HG02759 (cell line): ENCODE data around the gene MAP3K1.
"Not testable (repeated sequence)": the region's sequence is repeated elsewhere in the genome, so short reads cannot be mapped to it uniquely, and the experiment has no call there.

Experiments
- ATAC-seq: cut with Tn5 transposase; IDR thresholded peaks from one replicate; pipeline ENCODE4 v1.9.1; 2021; ENCODE audit warnings: mild to moderate bottlenecking, moderate library complexity; ENCODE audit not compliant: unreplicated experiment

MAP3K1 gene

DNA sequence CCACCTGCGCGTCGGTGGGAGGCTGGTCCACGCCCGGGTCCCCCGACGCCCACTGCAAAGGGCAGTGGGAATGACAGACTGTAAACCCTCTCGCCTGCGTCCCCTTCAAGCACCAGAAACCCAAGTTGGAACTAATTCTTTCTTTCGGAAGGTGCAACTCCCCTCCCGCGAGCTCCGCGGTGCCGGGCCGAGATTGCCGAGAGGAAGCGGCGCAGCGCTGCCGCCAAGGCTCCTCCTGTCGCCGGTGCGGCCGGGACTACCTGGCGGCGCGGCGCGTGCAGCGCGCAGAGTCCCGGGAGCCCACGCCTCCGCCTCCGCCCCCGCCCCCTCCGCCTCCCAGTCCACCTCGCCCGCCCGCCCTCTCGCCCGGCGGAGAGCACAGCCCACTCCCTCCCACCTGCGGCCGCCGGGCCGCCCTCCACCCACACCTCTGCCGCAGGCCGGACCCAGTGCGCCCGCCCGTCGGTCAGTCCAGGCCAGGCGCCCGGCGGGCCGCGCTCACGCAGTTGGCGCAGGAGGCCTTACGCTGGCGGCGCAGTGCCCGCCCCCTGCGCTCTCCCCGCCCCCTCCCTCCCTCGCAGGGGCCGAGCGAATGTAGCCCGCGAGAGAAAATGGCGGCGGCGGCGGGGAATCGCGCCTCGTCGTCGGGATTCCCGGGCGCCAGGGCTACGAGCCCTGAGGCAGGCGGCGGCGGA lies at the start of gene MAP3K1:
TSS of gene MAP3K1 (plus strand) at position 587 of the 695 bp plus-strand sequence. CDS start at position 612, 25 bp downstream.
- ATAC-seq, result peak; percentile 62

DNA sequence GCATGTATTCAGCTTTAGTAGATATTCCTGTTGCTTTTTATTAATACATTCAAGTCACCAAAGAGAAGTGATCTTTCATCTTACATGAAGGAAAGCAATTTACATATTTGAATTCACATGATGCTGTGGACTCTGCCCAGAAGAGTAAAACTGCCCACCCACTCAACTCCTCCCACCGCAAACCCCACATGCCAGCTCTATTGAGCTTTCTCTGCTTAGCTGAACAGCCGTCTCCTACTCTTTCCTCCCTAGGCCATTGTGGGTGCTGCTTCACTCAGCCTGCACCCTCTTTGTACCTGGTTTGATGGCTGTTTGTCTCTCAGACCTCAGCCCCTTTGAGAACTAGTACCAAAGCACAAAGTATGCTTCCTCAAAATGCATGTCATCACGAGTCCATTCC lies 48.4 kb upstream of the MAP3K1 start:
- ATAC-seq, result no peak

DNA sequence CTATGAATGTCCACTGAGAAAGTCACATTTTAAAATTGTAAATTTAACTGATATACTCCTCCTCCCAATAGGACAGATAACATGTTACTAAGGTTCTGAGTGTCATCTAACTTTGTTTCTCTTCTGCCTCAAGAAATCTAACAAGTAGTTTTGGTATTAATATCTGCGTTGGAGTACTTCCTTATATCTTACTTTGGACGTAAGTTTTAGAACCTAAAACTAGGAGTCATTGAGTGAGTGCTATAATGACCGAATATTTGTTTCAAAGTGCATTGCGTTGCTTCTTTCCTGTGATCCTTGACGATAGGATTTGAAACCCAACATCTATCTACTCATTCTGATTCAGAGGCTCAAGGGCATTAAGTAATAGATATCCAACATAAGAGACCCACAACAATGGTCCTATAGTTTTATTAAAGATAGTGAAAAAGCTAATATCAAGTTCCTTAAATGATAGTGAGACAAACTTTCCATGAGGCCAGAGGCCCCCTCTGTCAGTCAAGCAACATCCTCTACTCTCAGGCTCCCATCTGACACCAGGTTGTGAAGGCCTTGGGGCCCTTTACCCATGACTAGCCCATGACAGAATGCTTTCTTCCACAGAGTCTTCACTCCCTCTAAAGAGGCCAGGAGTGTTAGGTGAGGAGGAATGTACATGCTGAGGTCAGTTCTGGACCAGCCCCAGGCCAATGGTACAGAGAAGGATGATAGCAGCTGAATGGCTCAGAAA lies 45.3 kb upstream of the MAP3K1 start:
- no peak for ATAC-seq

DNA sequence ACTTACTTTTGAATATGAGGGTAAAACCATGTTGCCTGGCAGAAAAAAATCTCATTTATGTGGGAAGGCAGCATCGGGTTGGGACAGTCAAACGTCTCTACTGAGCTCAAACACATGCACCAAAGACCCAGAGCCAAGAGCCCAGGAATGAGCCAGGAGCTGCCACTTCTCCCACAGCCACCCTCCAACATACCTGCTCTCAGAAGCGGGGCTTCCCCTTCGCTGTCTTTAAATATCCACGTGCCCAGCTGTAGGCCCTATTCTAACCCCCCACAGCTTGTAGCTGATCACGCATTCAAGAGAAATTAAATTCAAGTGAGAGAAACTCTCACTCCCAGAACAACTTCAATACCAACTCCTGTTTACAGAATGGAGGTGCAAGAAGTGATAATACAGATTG lies 42.6 kb upstream of the MAP3K1 start:
- no peak for ATAC-seq

DNA sequence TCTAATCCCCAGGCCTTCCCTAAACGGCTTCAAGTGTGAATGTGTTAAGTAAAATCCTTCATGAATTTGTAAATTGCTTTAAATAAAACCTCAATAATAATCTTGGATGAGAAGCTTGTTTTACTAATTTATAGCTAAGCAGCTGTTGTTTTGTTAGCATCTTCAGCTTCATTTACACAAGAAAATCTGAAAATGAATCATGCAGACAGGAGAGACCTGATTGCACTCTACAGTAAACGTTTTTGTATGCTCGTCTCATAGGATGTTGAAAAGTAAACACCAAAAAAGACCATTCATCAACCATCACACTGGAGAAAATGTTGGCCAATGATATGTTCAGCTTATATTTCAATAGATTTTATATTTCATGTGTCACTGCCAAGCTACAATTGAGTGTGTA lies 40.4 kb upstream of the MAP3K1 start:
- no peak for ATAC-seq

DNA sequence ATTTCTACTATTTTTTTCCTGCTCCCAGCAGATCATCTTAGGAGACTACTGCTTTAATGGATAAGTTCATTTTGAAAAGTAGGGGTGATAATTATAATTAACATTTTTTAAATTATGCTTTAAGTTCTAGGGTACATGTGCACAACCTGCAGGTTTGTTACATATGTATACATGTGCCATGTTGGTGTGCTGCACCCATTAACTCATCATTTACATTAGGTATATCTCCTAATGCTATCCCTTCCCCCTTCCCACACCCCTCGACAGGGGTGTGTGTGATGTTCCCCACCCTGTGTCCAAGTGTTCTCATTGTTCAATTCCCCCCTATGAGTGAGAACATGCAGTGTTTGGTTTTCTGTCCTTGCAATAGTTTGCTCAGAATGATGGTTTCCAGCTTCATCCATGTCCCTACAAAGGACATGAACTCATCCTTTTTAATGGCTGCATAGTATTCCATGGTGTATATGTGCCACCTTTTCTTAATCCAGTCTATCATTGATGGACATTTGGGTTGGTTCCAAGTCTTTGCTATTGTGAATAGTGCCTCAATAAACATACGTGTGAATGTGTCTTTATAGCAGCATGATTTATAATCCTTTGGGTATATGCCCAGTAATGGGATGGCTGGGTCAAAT lies 39.0 kb upstream of the MAP3K1 start:
- ATAC-seq, result not testable (repeated sequence)

DNA sequence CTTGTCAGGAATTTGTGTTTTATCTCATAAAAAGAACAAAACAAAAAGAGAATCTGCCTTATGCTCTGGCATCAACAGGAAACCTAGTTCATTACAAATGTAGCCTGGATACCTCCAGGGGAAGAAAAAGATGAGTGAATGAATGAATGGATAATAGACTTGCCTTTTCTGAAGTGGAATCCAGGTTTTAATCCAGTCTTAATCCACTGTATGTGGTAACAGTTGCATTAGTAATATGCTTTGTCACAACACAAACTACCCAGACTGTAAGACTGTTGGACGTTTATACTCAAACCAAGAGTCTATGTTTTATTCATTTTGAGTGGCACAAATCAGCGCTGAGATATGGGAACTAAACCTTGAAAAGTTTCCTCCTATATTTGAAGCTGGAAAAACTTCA lies 32.1 kb upstream of the MAP3K1 start:
- ATAC-seq, result no peak

DNA sequence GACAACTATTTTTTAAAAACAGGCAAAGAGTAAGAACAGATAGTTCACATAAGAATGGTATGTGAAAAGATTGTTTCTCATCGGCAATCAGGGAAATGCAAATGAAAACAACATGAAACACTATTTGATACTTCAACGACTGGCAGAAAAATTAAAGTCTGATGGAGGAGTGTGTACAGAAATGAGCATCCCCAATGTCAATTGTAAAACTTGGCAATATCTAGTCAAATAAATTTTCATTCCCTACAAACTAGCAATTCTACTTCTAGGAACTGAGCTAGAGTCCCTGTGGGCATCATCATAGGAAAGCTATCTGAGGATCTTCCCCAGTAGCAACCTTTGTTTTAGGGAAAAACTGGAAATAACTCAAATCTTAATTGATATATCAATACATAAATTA lies 29.0 kb upstream of the MAP3K1 start:
- ATAC-seq, result no peak

DNA sequence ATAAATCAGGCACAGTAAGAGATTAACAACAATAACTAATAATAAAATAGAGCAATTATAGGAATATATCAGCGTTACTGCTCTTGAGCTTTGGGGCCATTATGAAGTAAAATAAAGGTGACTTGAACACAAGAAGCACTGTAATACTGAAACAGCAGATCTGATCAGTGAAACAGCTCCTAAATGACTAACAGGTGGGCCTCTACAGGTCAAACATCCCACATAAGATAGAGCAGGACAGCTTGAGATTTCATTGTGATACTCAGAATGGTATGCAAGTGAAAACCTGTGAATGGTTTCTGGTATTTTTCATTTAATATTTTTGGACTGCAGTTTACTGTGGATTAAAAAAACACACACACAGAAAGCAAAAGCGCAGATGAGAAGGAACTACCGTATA lies 24.0 kb upstream of the MAP3K1 start:
- peak; percentile 55 for ATAC-seq

DNA sequence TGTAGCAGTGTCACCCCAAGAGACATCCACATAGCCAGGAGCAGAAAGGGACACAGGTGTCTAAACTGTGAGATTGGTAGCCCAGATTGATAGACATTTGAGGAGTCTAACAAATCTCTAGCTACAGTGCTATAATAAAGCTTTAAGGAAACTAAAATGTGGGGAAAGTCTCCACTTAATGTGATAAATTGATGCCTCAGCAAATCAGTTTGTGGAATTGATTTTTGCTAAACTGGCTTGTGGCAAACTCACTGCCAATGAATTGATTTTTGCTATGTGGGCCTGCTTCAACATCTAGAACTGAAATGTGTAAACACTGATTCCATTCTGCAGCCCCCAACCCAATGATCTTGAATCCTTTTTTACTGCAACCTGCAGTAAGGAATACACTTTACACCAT lies 16.8 kb upstream of the MAP3K1 start:
- no peak for ATAC-seq

DNA sequence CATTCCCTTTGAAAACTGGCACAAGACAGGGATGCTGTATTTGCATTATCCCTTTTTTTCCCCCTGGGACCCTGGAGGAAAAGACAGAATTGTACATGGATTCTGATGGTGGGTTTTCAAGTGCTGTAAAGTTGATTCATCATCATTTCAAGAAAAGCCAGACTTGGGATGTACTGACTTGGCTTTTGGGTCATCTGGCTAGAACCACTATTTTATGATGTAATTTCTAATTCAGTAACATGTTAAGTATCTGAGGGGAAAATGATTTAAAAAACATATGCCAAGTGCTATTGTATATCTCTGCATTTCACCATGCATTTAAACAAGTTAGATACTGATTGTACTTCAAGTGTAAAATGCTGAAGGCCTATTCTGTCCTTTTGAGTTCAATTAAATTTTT lies 15.2 kb upstream of the MAP3K1 start:
- ATAC-seq, result no peak

DNA sequence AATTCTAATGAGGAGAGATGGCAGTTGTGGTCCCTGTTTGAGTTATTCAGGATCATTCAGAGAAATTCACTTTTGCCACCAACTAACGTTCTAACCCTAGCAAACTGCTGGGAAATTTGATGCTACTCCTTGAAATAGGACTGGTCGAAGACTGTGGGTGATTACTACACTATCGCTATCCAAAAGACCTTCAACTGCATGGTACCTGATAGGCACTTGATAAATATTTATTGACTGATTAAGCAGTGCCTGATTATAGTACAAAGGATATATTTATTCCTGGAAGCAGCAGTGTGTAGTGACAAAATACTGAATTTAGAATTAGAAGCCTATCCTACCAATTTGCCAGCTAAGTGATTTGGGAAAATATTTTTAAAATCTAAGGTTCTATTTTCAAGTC lies 14.1 kb upstream of the MAP3K1 start:
- ATAC-seq, result no peak

DNA sequence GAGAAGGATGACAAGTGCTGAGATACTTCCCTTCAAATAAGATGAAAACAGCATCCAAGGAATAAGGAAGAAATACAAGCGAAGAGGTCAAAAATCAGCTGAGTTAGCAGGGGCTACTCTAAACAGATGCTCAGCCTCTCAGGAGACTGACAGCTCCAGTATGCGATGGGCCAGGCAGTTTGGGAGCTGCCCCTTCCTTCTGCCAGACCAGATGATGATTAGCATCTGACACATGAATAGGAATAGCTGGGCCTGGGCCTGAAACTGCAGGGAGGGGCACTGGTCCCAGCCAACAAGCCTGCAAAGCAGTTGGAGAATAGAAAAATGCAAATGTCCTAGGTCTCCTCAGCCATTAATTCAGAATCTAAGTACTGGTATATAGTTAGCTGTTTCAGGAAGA lies 13.1 kb upstream of the MAP3K1 start:
- no peak for ATAC-seq

DNA sequence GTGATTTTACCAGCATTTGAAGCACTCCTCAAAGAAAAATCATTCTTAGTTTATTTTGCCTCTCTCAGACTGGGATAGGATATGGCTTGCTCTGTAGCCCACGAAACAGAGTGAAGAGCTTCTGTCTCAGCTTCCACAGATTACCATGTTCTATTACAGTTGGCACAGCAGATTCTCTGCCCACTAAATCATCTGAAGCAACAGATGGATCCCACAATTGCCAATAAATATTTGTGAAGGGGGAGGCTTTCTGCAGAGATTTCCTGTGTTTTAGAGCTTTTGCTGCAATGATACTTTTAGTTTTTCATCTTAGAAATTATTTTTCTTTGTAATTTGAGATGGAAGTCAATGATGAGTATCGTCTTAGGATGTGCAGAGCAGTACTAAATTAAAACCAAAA lies 12.3 kb upstream of the MAP3K1 start:
- ATAC-seq, result no peak

DNA sequence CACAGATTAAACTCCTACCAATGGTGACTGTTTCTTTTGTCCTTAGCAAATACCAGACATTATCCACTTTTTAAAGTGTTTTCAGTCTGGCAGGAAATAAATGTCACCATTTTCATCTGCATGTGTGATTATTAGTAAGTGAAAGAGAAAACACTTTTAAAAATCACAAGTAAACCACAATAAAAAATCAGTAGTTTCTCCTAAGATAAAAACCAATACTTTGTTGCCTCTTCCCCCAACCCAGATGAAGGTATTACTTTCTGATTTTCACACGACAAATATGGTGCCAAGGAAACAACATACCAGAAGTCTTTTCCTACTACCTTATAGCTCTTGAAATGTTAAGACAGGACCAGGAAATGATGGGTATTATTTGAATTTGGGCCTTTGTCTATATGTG lies 11.5 kb upstream of the MAP3K1 start:
- no peak for ATAC-seq

DNA sequence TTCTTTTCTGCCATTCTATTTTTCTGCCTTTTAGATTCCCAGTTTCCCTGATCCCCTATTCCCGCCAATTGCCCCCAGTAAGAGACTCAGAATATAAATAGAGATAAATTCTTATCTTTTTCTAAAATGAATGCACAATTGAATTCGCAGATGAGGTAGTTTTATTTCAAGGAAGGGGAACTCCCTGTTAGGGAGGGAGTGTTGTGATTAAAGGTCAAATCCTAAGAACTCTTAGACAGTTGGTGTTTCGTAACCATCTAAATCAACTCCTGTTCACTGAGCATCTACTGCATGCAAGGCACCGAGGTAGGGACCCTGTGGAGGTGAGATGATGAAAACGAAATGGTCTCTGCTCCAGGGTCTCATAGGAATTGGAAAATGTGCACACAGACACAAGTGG lies 7.7 kb upstream of the MAP3K1 start:
- ATAC-seq, result no peak

DNA sequence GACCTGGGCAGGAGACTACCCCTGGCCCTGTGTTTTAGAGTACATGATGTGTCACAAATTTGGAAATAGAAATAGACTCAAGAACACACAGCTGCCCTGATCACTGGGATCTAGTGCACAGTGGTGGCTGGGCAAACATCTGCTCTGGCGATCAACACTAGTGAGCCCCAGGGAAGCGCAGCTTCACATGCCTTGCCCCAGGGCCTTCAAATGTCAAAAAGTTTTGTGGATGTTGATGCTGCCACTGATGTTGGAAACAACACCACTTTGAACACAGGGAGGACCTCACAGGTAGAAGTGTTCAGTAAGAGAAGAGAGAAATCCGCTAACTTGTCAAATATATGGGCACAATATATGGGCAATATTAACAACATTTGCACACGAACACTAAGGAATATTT lies 7.1 kb upstream of the MAP3K1 start:
- no peak for ATAC-seq

DNA sequence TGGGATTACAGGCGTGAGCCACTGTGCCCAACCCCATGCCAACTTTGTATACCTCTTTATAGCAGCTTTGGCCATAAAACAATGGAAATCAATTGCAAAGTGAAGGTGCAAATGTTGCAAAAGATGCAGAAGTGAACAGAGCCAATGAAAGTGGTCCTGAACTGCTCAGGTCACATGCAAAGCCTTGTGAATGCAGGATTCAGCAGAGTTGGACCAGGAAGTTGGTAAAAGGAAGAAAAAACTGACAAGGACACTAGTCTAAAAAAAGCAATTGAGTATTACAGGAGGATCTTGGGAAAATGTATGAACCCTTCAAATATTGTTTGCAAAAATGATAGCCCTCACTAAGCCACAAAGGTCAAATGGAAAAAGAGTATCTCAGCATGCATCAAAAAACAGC lies 4.5 kb upstream of the MAP3K1 start:
- ATAC-seq, result no peak

DNA sequence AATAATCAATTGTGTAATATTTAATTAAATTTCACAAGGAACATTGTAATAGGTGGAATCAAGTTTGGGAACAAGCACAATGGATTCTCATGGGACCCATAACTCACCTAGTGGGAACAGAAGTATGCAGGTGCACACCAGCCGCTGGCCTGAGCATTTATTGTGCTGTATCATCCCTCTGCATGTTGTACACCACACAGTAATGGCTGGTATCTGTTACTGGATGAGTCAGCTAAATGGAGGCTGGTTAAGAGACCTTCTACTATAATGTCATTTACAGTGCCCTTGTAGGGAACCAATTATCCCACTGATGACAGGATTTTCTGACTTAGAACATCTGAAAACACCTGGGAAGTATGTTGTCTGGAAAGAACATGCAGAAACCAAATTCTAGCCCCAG lies 3.2 kb upstream of the MAP3K1 start:
- ATAC-seq, result no peak

DNA sequence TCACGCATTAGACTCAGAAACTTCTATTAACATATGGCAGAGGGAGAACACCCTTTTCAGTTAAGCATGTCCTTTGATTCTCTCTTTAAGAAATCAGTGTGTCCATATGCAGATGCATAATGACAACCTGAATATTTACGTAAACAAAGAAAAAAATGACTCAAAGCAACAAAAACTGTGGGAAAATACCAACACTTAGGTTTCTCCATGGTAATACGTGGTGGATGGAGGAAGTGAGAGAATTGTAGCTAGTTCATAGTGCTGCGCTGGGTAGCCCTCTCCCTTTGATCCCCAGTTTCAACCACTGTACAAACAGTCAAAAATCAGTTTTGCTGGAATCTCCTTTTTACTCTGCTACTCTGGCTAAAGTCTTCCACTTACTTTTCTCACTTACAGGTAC lies 2.0 kb upstream of the MAP3K1 start:
- ATAC-seq, result no peak

DNA sequence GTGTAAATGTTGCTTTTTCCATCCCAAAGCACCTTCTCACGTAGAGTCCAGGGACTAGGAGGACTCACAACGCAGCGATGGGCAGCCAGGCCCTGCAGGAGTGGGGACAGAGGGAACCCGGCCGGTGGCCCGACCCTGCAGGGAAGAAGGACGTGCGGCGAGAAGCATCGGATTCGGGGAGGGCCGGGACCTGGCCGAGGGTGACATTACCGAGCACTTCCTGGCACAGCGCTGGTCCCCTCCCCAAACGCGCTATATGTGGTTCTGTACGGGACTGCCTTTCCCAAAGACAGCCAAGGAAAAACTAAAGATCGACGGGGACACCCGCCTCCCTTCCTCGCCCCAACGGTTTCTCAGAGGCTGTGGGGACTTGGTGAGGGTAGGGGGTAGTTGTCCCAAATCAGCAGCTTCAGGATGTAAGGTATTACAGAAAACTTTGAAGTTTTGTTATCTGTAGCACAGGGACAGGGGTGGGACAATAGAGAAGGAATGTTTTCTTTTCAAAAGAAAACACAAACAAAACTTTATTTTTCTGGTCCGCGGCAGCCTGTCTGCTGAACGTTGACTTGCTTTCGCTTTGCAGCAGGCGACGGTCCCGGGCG lies 887 bp upstream of the MAP3K1 start:
- no peak for ATAC-seq
